NCI-H748 treated with DMSO at 0.1 percent for 48 hours (cell line): ENCODE results near the gene ARHGAP26.

Experiments used
- DNase-seq: peaks from one replicate; lab custom pipeline; 2025; lab: John Stamatoyannopoulos, UW

The ARHGAP26 gene

DNA sequence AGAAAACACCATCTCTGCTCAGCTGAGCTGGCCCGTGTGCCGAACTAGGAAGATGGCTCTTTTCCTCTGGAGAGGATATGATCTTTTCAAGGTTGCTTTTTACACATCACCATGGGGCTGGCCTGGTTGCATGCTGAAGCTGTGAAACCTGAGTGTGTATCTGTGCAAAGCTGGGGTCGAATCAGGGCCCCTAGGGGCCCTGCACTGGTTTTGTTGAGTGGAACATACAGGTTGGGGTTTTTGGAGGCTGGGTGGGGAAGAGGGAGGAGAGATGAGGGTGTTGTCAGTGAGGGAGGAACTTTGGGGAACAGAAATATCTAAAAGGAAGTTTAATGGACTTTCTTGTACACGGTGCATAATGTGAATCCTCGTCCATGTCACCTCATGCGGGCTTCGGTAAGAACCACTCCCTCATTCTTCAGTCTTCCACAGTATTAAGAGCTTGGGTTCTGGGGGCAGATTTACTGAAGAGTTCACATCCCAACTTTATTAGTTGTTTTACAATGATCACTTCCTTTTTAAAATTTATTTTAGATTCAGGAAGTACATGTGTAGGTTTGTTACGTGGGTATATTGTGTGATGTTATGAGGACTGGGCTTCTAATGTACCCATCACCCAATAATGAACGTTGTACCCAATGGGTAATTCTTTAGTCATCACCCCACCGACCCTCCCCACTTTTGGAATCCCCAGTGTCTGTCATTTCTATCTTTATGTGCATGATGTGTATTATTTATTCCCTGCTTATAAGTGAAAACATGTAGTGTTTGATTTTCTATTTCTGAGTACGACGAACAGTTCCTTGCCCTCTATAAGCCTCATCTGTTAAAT lies 395.1 kb downstream of the ARHGAP26 start:
- no peak for DNase-seq

DNA sequence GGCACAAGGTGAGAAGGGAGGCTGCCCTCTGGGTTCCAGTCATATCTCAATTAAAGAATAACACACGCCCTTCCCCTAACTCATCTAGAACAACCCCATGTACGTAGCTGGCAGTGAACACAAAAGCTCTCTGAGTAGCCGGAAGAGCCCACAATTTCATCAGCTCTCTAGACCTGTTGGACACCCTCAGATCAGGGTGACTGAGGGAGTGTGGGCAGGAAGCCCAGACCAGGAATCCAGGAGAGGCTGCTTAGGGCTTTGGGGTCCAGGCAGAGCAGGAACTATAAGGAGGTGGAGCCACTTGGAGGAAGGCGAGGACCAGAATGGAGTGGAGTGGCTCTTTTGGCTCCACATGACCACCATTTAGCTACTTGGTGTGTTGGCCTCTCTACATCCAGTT lies 395.9 kb downstream of the ARHGAP26 start:
- no peak for DNase-seq

DNA sequence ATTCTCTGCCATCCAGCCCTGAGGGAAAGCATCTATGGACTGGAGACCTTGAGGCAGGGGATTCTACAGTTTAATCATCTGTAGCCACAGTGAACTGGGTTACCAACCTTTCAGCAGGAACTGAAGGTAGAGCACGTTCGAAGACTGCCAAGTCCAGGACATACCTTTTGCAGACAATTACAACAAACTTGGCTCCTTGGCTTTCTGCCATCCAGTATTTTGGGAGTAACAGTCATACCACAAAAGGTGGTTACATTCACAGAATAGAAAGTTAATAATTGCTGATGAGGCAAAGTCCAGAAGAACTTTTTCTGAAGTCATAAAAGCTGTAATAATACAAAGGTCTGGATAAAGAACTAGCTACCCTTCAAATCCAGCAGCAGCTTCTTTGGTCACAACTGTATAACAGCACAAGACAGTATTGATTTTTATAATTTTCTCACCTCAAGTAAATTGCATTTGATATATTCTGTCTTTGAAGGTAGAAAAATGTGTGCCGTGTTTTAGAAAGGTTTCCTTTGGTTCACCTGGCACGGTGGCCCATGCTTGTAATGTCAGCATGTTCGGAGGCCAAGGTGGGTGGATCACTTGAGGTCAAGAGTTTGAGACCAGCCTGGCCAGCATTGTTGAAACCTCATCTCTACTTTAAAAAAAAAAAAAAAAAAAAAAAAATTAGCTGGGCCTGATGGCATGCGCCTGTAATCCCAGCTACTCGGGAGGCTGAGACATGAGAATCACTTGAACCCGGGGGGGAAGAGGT lies 396.7 kb downstream of the ARHGAP26 start:
- no peak for DNase-seq

DNA sequence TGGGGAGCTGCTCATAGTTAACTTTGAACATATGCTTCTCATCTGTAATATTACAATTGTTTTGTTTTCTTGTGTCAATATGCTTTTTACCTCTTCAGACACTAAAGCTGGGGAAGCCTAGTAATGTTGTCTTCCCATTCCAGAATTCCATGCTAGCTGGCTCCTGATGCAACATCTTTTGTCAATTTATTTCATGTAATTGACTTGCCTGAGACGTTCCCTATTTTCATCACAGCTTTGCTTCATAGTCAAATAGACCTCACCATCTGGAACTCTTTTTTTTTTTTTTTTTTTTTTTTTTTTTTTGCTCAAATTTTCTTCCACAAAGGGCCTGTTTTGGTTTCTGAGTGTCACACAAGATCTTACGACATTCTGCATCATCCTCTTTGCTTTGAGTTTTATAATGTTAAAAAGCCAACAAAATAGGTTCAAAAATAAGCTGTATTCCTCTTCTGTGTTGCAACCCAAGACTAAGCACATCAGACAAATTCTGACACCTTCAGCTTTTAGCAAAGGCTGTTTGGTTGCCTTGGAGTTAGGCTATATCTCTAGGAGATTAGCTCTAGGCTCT lies 398.1 kb downstream of the ARHGAP26 start:
- no peak for DNase-seq

DNA sequence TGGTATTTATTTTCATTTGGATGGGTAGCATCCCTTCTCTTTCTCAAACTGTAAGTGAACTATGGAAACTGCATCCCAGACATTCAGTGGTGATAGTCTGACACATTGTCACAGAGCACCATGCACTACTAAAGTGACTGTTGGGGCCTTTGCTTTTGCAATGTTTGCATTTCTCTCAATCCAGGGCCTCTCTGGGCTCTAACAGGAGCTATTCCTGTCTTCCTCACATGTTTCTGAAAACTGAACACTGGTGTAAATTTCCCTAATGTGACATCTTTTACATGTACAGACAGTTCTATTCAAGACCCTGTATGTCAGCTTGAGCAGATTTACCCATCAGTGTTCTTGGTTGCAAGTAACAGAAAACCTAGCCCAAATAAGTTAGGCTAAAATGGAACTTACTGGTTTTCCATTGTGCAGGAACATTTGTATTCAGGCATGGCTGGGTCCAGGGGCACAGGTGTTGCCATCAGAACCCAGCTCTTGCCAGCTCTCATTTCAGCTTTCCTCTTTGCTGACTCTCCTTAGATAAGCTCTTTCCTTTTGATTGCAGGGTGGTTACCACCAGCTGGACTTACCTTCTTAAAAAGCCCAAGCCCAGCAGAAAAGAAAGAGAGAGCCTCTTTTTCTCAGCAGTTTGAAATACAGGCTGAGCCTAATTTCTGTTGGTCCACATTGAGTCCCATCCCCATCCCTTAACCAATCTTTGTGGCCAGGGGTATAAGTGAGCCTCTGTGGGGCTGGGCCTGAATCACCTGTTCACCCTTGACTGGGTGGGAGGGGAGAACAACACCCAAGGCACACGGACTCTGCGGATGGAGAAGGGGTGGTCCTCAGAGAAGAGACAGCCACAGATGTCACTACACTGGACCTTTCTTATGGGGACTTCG lies 399.0 kb downstream of the ARHGAP26 start:
- no peak for DNase-seq

DNA sequence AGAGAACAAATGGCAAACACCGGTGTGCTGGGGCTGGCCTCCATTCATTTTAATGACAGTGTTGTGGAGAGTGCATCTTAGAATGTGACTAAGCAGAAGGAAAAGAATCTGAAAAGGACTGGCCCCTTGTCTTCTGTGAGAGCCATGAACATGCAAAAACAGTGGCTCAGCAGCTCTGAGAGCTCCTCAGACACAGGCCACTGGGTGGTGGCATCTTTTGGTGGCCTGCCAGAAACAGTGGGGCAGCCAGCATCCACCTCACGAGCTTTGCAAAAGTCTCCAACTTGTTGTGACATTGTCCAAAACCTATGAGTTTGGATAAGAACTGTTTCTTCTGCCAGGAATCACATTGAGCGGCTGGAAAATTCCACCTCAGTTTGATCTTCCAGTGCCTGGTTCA lies 399.9 kb downstream of the ARHGAP26 start:
- no peak for DNase-seq

DNA sequence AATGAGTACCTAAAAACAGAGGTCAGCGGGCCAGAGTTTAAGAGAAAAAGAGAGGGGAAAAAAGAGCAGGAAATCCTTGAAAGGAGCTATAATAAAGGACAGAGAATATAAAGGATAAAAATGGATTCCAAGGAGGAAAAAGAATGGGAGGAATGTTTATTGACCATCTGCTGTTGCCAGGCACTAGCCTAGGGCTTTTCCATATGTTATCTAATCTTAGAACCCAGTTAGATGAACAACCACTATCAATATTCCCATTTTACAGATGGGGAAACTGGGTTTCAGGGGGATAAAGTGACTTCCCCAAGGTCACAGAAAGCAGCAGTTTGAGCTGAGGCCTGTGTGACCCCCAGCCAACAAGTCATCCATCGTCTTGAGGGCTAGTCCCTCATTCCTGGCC lies 400.8 kb downstream of the ARHGAP26 start:
- DNase-seq: no peak

DNA sequence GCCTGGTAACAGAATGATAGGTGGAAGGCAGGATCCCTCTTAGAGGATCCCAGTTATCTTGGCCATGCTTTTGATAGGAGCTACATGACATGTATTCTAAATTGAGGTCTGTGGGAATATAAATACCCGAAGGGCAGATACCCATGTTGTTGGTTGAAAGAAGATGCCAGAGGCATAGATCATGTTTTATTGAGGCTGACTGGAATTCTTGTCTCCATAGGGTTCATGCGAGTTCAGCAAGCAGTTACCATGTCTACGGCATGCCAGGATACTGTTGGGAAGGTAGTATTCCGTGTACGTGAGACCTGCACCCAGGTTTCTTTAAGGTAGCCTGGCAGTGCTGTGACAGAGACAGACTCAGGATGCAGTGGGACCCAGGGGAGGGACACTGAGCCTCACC lies 402.6 kb downstream of the ARHGAP26 start:
- DNase-seq: no peak

DNA sequence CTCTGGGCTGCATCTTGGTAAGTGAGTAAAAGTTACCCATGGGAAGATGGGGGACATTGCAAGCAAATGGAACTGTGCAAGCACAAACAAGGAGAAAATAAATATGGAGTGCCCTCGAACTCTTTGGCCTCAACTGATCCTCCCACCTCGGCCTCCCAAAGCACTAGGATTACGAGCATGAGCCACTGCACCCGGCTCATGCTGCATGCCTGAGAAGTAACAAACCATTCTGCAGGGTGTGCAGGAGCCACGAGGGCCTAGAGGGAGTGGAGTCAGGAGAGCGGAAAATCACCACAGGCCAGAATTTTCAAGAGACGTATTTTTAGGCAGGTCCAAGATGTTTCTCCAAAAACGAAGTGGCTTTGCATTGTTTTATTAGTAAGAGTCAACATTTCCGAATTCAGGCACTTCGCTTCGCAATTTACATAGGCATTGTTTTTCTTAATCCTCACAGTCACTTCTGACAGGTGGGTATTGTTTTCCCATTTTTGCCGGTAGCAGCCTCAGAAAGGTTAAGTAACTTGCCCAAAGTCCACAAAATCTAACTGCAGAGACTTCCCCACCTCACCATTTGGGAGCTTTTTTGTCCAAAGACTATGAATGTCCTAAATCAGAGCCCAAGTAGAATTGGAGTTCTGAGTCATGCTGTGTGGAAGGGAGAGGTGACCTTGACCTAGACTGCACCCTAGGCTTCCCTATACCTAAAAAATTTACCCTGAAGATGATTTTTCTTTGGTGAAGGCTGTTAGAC lies 403.1 kb downstream of the ARHGAP26 start:
- no peak for DNase-seq

DNA sequence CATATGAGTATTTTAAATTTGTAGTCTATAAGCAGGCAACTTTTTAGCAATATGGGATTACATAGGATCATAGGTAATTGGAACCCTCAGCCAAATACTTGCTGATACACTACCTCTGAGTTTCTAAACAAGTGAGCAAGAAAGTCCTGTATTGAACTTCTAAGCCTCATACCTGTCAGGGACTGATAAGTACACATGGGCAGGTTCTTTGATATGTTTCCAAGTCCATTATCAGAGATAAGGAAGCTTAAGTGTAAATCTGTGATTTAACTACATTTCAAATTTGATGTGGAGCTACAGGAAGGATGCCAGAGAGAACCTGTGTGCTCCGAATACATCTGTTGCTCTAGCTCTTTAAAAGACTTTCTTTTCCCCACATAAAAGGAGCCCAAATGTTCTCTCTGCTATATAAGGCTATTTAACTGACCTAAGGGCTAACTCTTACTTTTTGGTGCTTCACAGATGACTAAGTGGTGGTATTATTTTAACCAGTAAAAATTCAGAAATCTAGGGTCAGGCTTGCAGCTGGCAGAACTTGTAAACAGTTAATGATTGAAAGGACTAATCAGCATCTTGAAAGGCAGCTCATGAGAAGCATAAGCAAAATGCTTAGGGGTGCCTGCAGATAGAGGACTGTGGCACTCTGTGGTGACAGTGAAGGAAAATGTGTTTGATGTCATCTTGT lies 404.7 kb downstream of the ARHGAP26 start:
- DNase-seq: no peak

DNA sequence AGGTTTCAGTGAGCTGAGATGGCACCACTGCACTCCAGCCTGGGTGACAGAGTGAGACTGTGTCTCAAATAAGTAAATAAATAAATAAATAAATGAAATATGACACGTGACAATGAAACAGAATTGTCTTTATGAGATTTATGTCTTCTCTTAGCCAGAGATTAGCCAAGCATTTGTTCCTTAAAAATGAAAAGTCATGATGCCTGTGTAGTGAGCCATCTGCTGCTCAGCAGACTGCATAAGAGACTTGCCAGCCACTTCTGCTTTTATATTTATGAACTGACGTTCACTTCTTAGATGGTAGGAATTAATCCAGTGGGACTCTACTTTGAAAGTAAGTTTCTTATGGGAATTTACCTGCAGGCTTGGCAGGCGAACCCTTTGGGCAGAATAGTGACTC lies 405.9 kb downstream of the ARHGAP26 start:
- no peak for DNase-seq

DNA sequence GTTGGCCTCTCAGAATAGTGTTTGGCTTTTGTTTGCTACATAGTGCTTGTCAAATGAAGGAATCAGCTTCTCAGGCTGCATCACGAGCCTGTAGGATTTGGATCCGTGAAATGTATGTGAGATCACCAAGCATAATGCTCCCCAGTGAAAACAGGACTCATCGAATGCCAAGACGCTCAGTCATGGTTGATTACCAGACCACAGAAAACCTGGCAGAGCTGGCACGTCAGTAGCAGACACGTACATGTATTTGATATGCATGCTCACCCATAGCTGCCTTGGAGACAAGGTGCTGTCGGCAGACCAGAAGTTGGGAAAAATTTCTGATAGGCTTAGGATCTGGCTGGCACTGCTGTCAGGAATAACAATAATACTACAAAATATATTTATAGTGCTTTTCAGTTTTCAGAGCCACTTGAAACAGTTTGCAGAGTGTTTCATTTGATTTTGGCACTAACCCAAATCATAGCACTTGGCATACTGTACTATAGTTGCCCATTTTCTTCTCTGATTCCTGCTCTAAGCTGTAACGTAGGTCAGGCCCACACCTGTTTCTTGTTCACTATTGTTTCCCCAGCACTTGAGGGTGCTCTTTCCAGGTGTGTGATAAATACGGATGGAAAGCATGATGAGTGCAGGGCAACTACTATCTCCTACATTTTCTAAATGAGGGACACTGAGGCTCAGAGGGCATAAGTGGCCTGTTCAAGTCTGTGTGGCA lies 407.2 kb downstream of the ARHGAP26 start:
- DNase-seq: no peak

DNA sequence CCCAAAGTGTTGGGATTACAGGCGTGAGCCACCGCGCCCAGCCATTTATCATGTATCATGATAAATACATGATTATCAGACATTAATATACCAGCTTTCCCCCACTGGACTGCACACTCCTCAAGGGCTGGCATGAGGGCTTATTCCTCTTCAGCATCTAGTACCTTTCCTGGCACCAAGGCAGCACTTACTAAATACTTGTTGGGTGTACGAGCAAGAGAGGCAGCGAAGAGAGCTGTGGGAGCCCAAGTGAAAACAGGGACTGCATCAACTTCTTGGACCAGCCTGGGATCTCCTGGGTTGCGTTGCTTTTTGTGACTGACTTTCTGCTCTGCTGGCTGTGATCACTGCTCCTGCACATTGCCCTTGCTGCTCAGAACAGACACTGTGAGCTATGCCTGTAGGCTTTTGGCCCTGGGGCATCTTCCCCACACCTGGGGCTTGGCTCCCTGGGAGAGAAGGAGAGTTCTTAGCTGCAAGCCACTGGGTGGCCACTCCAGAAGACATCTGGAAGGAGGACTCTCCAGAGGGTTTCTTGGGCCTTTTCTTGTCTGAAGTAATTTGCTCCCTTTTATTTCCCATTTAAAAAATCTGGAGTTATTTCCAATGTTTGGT lies 409.1 kb downstream of the ARHGAP26 start:
- no peak for DNase-seq

DNA sequence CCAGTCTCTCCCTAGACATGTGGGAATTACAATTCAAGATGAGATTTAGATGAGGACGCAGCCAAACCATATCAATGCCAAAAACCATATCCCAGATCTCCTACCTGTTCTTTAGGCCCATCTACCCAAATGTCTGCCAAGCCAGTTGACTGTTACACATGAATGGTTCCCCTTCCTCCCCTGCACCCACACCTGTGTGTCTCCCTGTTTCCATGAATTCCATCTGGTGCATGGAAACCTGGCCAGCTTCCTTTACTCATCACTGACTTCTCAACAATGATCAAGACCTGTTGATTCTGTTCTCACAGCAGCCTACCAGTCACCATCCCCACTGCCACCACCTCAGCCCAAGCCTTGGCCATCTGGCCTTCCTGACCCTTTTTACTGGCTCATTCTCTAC lies 410.6 kb downstream of the ARHGAP26 start:
- DNase-seq: no peak

DNA sequence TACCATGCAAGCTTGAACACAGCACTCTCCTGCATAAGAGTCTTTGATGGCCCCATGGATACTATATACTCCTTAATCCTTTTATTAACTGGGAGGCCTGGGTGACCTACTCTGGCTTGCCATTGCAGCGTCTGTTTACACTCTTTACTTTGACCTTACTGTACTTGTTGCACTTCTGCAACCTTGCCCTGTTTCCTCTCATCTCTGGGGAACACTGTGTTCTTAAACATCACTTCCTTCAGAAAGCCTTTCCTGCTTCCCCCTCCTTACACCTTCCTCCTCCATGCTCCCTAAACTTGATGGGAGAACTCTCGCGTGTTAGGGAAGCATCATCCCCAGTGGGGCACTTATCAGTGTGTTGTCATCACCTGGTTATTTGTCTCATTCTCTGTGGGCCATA lies 411.0 kb downstream of the ARHGAP26 start:
- no peak for DNase-seq

DNA sequence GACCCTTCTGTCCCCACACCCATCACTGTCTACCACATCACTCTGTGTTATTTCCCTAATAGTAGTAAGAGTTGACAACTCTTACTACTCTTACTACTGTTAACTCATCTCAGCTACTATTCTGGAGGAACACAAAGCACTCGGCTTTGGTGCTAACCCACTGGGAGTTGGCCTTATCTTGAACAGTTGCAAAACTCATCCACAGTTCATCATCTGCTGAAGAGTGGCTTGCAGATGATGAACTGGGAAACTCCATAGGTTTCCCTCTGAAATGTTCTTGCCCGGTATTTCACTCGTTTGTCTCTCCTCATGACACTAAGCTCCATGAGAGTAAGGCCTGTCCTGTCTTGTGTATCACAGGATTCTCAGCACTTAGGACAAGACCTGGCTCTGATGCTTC lies 411.9 kb downstream of the ARHGAP26 start:
- no peak for DNase-seq

DNA sequence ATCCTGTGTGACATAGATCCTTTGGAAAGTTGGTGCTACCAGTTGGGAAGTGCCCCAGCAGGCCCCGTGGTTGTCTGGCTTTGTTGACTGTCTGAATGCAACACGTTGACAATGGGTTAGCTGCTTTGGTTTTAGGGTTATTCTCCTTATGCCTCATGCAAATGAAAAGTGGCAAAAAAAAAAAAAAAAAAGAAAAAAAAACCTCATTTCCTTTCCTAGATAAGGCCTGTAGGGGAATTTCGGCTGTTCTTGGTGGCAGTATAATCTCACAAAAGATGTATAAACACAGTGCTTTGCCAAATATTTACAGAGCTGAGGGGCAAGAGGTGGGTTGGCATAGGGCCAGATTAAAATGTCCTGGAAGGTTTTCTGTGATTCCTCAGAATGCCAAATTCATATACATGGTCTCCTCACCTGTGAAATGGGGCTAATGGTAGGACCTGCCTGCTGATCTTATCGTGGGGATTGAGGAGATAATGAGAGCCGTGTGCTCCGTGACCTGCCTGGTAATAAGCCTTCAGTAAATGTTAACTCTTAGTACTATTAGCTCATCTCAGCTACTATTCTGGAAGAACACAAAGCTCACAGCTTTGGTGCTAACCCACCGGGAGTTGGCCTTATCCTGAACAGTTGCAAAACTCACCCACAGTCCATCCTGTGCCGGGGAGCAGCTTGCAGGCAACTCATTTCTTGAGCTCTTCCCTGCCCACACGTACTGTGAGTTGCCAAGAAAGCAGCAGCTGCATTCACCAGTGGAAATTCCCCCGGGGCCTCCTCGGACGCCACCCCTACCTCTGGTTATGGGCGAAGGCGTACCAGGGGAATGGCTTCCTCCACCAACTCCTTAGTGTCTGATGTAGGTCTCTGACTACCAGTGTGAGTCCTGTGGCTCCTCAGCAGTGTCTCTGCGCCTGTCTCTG lies 413.0 kb downstream of the ARHGAP26 start:
- DNase-seq: peak; percentile 32

DNA sequence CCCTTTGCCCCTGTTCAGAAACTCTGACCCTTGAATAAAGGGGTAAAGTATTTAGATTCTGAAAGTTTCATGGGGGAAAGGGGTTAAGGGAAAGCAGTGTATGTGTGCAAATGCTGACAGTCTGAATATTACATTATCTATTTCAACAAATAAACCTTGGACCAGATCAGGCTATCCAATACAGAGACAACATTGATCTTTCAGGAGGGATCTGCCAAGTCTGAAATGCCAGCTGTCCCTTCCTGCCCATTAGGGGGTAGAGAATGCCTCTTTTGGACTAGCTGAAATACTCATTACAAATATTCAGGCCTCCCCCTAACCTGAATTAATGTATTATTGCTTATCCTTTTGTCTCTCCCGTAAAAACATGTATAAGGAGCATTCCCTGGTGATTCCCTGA lies 413.8 kb downstream of the ARHGAP26 start:
- DNase-seq: no peak

DNA sequence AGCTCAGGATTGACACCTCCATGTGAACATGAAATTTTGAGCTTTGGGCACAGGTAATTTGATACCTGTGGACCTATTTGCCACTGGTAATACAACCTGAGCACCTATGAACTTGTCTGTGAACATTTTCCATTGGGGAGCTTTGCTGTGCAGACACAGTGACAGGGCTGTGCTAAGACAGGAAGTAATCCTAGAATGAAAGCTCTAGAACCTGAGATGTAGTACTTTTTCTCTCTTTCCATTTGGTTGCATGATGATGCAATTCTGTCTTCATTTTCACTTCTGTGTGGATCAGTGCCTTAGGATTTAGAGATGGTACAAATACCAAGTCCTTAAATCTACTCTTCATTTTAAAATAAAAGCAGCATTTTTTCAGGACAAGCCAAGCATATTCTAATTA lies 416.4 kb downstream of the ARHGAP26 start:
- no peak for DNase-seq
